G401 (cell line): ENCODE measurements around the gene ATP1A4. TPM values are rescaled to one million over a fixed set of nuclear protein-coding genes. Genes with fewer than 3 reads are reported as not detected.

Source experiments
- DNase-seq: peaks from one replicate; pipeline ENCODE4 v3.0.0-alpha.2; 2015; ENCODE audit warnings: low spot score
- in situ Hi-C: cut with HindIII; loops from 2 replicates; pipeline ENCODE4 v1.10.0; 2016; ENCODE audit warnings: low sequenced_read_pairs, mixed read lengths
- total RNA-seq: library from RNA; depleted of rRNA; stranded (reverse); fragments of >200 nt; shearing (Covaris generic); gene quantifications from 2 replicates; pipeline ENCODE4 v1.2.3, GENCODE V29; 2014

Gene ATP1A4
- total RNA-seq, 1 experiment from 2014 or later: not detected

GRCh38 chr1:160167580-160167979 lies 16.2 kb downstream of the ATP1A4 start:
- DNase-seq: no peak
- in situ Hi-C loops: no loop called here

GRCh38 chr1:160168016-160168415 lies 16.6 kb downstream of the ATP1A4 start:
- in situ Hi-C loops: no loop called here
- DNase-seq: peak; percentile 31

- peak; percentile 83 for DNase-seq
- in situ Hi-C loops: no loop called here
These were observed 17.4 kb downstream of the ATP1A4 start for GRCh38 chr1:160168609-160169369.

GRCh38 chr1:160169553-160170399 lies 18.4 kb downstream of the ATP1A4 start:
- in situ Hi-C loops: no loop called here
- DNase-seq: no peak

- DNase-seq: no peak
- in situ Hi-C loops: no loop called here
These were observed 20.0 kb downstream of the ATP1A4 start for GRCh38 chr1:160171354-160171753.

- DNase-seq: no peak
- in situ Hi-C loops: no loop called here
These were observed 20.6 kb downstream of the ATP1A4 start for GRCh38 chr1:160171980-160172379.

GRCh38 chr1:160177231-160177630 lies 25.8 kb downstream of the ATP1A4 start:
- in situ Hi-C loops: no loop called here
- no peak for DNase-seq

GRCh38 chr1:160177667-160178066 lies 26.3 kb downstream of the ATP1A4 start:
- in situ Hi-C loops: no loop called here
- DNase-seq: no peak

- no peak for DNase-seq
- in situ Hi-C loops: no loop called here
These were observed 27.3 kb downstream of the ATP1A4 start for GRCh38 chr1:160178731-160179130.

GRCh38 chr1:160179336-160179735 lies 27.9 kb downstream of the ATP1A4 start:
- in situ Hi-C loops: no loop called here
- no peak for DNase-seq

GRCh38 chr1:160186246-160186645 lies 34.8 kb downstream of the ATP1A4 start:
- in situ Hi-C loops: no loop called here
- DNase-seq: peak; percentile 33

- no peak for DNase-seq
- in situ Hi-C loops: no loop called here
These were observed 35.3 kb downstream of the ATP1A4 start for GRCh38 chr1:160186729-160187128.

GRCh38 chr1:160187407-160187806 lies 36.0 kb downstream of the ATP1A4 start:
- in situ Hi-C loops: no loop called here
- no peak for DNase-seq

- in situ Hi-C loops: no loop called here
- DNase-seq: no peak
These were observed 36.9 kb downstream of the ATP1A4 start for GRCh38 chr1:160188341-160188740.

GRCh38 chr1:160189649-160190625 lies 38.5 kb downstream of the ATP1A4 start, which contains the start of gene CASQ1:
Gene CASQ1, plus strand, starts transcription at chr1:160190575. Its CDS starts 177 bp downstream, at chr1:160190752.
- in situ Hi-C loops: no loop called here

GRCh38 chr1:160191756-160192155 lies 40.4 kb downstream of the ATP1A4 start:
- DNase-seq: peak; percentile 90
- in situ Hi-C loops: no loop called here

More at GRCh38 chr1:160189649-160190625, 38.5 kb downstream of the ATP1A4 start, which contains the start of gene CASQ1:
- peak; percentile 78 for DNase-seq

- no peak for DNase-seq
- in situ Hi-C loops: no loop called here
These were observed 40.8 kb downstream of the ATP1A4 start for GRCh38 chr1:160192234-160192633.

- in situ Hi-C loops: no loop called here
- peak; percentile 96 for DNase-seq
These were observed 41.9 kb downstream of the ATP1A4 start for GRCh38 chr1:160193091-160193819.
